HepG2 (cell line): ENCODE measurements around the gene TMF1. TPM values are rescaled to one million over a fixed set of nuclear protein-coding genes. Genes with fewer than 3 reads are reported as not detected.

Experiments
- ATAC-seq: fragments of 200-7000 bp; cut with Tn5 transposase; 3 replicates; pipeline ENCODE4 v1.9.1; 2020; ENCODE audit warnings: mild to moderate bottlenecking, moderate library complexity
- BruUV-seq: library from RNA; stranded (reverse); fragments of 400-500 nt; replicated peaks from 2 replicates; lab custom pipeline; 2021; lab: Mats Ljungman, UMichigan
- CTCF ChIA-PET: fragments of 300-600 bp; formaldehyde crosslinking; extraction: SDS; loops from one replicate; lab custom pipeline; 2021; ENCODE audit warnings: low total read pairs, inconsistent platforms, low intra/inter-chr PET ratio; lab: Yijun Ruan, JAX
- POLR2A ChIA-PET: fragments of 350-600 bp; sonication (Branson Sonifier 250); formaldehyde crosslinking; loops from one replicate; lab custom pipeline; 2020; ENCODE audit warnings: antibody characterized with exemption, inconsistent platforms; lab: Yijun Ruan, JAX
- DNase-seq: peaks from one replicate; pipeline ENCODE4 v3.0.0-alpha.2; 2015; ENCODE audit warnings: low spot score
- FAIRE-seq: peaks from 3 replicates; lab custom pipeline; 2011; peaks lifted over from hg19 to GRCh38; lab: Jason Lieb, UNC
- H2AFZ ChIP-seq: one replicate; pipeline ENCODE4 v1.6.1; 2011; ENCODE audit warnings: low read length, inconsistent platforms
- H3K27ac ChIP-seq: fragments of 300-600 bp; 3 replicates; pipeline ENCODE4 v1.8.0; 2011; ENCODE audit warnings: mixed run types, mild to moderate bottlenecking, mixed read lengths, low read length, inconsistent platforms; ENCODE audit not compliant: insufficient read depth; ENCODE audit errors: extremely low read length
- H3K27me3 ChIP-seq, 2 experiments: fragments of 200-600 bp in 1 of 2; 2 replicates in 1 of 2; 3 replicates in 1 of 2; pipeline versions ENCODE4 v1.6.0 to v1.8.0; 2011; ENCODE audit warnings: low read length in 2 of 2, mild to moderate bottlenecking in 2 of 2, moderate library complexity in 2 of 2, inconsistent platforms in 1 of 2; ENCODE audit not compliant: insufficient read depth in 2 of 2, control insufficient read depth in 1 of 2
- H3K36me3 ChIP-seq, 2 experiments: fragments of 200-600 bp in 1 of 2; replicated peaks in 1 of 2; 2 replicates in 1 of 2; 3 replicates in 1 of 2; pipeline versions ENCODE4 v1.5.1 to v1.8.0; 2011; ENCODE audit warnings: low read length in 2 of 2, inconsistent platforms in 1 of 2; ENCODE audit not compliant: insufficient read depth in 2 of 2, control insufficient read depth in 1 of 2
- H3K4me1 ChIP-seq: 2 replicates; pipeline ENCODE4 v1.5.1; 2012; ENCODE audit warnings: low read length, inconsistent platforms; ENCODE audit not compliant: insufficient read depth
- H3K4me2 ChIP-seq: 2 replicates; pipeline ENCODE4 v1.6.0; 2011; ENCODE audit warnings: low read depth, low read length, inconsistent platforms
- H3K4me3 ChIP-seq, 3 experiments: fragments of 200-600 bp in 1 of 3; sonication (generic), shearing (Covaris generic) in 1 of 3; replicated peaks in 1 of 3; 2 replicates each; pipeline ENCODE4 v1.5.1; 2011 to 2016; ENCODE audit warnings: low read length in 3 of 3, inconsistent platforms in 2 of 3, low read depth in 2 of 3, mild to moderate bottlenecking in 2 of 3, control low read depth in 1 of 3, mixed read lengths in 1 of 3; ENCODE audit not compliant: insufficient read depth in 1 of 3
- H3K79me2 ChIP-seq: one replicate; pipeline ENCODE4 v1.6.1; 2011; ENCODE audit warnings: low read length, inconsistent platforms; ENCODE audit not compliant: insufficient read depth
- H3K9ac ChIP-seq: 2 replicates; pipeline ENCODE4 v1.6.0; 2011; ENCODE audit warnings: mild to moderate bottlenecking, low read depth, low read length, inconsistent platforms; ENCODE audit not compliant: insufficient read depth
- H3K9me3 ChIP-seq: 2 replicates; pipeline ENCODE4 v1.5.1; 2012; ENCODE audit warnings: mild to moderate bottlenecking, low read length
- H4K20me1 ChIP-seq: 2 replicates; pipeline ENCODE4 v1.6.0; 2011; ENCODE audit warnings: inconsistent platforms, mild to moderate bottlenecking, low read length, moderate library complexity; ENCODE audit not compliant: insufficient read depth
- DMAP1 ChIP-seq: IDR thresholded peaks from 2 replicates; pipeline ENCODE4 v1.6.1; 2016
- GMEB1 ChIP-seq: sonication (generic); formaldehyde crosslinking; IDR thresholded peaks from 2 replicates; pipeline ENCODE4 v1.5.1; 2020; ENCODE audit warnings: missing genetic modification reagents, mild to moderate bottlenecking, borderline replicate concordance
- HNRNPLL ChIP-seq: fragments of 200-400 bp; formaldehyde crosslinking; IDR thresholded peaks from 2 replicates; pipeline ENCODE4 v1.6.1; 2017; ENCODE audit warnings: mild to moderate bottlenecking, low read depth, low read length; ENCODE audit not compliant: poor library complexity, severe bottlenecking
- MYPOP ChIP-seq: sonication (generic); formaldehyde crosslinking; IDR thresholded peaks from 2 replicates; pipeline ENCODE4 v1.8.1; 2023; ENCODE audit warnings: mild to moderate bottlenecking, moderate library complexity, missing genetic modification reagents
- PATZ1 ChIP-seq: sonication (generic); formaldehyde crosslinking; IDR thresholded peaks from 2 replicates; pipeline ENCODE4 v1.4.0; 2020; ENCODE audit warnings: missing genetic modification reagents
- PHB2 ChIP-seq: fragments of 450-650 bp; IDR thresholded peaks from 2 replicates; pipeline ENCODE4 v1.6.1; 2018; ENCODE audit not compliant: partially characterized antibody
- PHF21A ChIP-seq: sonication (generic); formaldehyde crosslinking; IDR thresholded peaks from 2 replicates; pipeline ENCODE4 v1.5.0; 2020; ENCODE audit warnings: mild to moderate bottlenecking, missing genetic modification reagents
- PITX1 ChIP-seq: sonication (generic); formaldehyde crosslinking; IDR thresholded peaks from 2 replicates; pipeline ENCODE4 v1.5.1; 2020; ENCODE audit warnings: mild to moderate bottlenecking, missing genetic modification reagents
- SALL1 ChIP-seq: sonication (generic); formaldehyde crosslinking; IDR thresholded peaks from 2 replicates; pipeline ENCODE4 v1.8.0; 2022; ENCODE audit warnings: mild to moderate bottlenecking, missing genetic modification reagents
- SRY ChIP-seq: sonication (generic); formaldehyde crosslinking; IDR thresholded peaks from 2 replicates; pipeline ENCODE4 v1.8.0; 2022; ENCODE audit warnings: mild to moderate bottlenecking, missing genetic modification reagents
- TFDP2 ChIP-seq: sonication (generic); formaldehyde crosslinking; IDR thresholded peaks from 2 replicates; pipeline ENCODE4 v1.4.0; 2020; ENCODE audit warnings: missing genetic modification reagents
- ZFY ChIP-seq: sonication (generic); formaldehyde crosslinking; IDR thresholded peaks from 2 replicates; pipeline ENCODE4 v1.4.0; 2020; ENCODE audit warnings: missing genetic modification reagents
- ZNF496 ChIP-seq: sonication (generic); formaldehyde crosslinking; IDR thresholded peaks from 2 replicates; pipeline ENCODE4 v1.8.1; 2023; ENCODE audit warnings: mild to moderate bottlenecking, moderate library complexity, missing genetic modification reagents; ENCODE audit not compliant: insufficient replicate concordance
- ZNF558 ChIP-seq: sonication (generic); formaldehyde crosslinking; IDR thresholded peaks from 2 replicates; pipeline ENCODE4 v1.9.0; 2022; ENCODE audit warnings: mild to moderate bottlenecking, missing genetic modification reagents, borderline replicate concordance
- ZNF576 ChIP-seq: sonication (generic); formaldehyde crosslinking; IDR thresholded peaks from 2 replicates; pipeline ENCODE4 v1.4.0; 2020; ENCODE audit warnings: mild to moderate bottlenecking, missing genetic modification reagents
- ZNF672 ChIP-seq: sonication (generic); formaldehyde crosslinking; IDR thresholded peaks from 2 replicates; pipeline ENCODE4 v1.8.1; 2022; ENCODE audit warnings: missing genetic modification reagents
- ZNF777 ChIP-seq: sonication (generic); formaldehyde crosslinking; IDR thresholded peaks from 2 replicates; pipeline ENCODE4 v1.4.0; 2020; ENCODE audit warnings: missing genetic modification reagents
- WGBS: methylation state at CpG from one replicate; pipeline ENCODE4 v1.1.6; 2017; ENCODE audit warnings: low lambda C conversion rate; 5-methylcytosine and 5-hydroxymethylcytosine counted together
- in situ Hi-C: cut with HindIII; loops from 2 replicates; pipeline ENCODE4 v1.10.0; 2017; ENCODE audit warnings: low pct_unique_long_range_greater_than_20kb; ENCODE audit not compliant: extremely low pct_ligation_motif_present
- intact Hi-C: fragments of 100-400 bp; cut with micrococcal nuclease; formaldehyde crosslinking; loops from one replicate; pipeline ENCODE4 v1.10.0; 2022; ENCODE audit not compliant: unreplicated experiment
- polyA plus RNA-seq, 8 experiments: library from polyadenylated mRNA; depleted of rRNA in 3 of 8; stranded (reverse) in 7 of 8; unstranded in 1 of 8; fragments of >200 nt; fragmentation: Illumina TruSeq in 4 of 8; extraction: Trizol in 4 of 8; gene quantifications; 2 replicates each; pipeline versions ENCODE4 v1.2.1 to v1.2.3, GENCODE V29; 2011 to 2016; ENCODE audit warnings: low read depth in 4 of 8, missing spikeins in 1 of 8, mixed read lengths in 1 of 8; ENCODE audit not compliant: insufficient read depth in 1 of 8
- total RNA-seq, 5 experiments: library from RNA; depleted of rRNA; stranded (reverse); fragments of >200 nt; fragmentation: Illumina TruSeq; extraction: Trizol; gene quantifications; 2 replicates each; pipeline ENCODE4 v1.2.3, GENCODE V29; 2016; ENCODE audit warnings: low read depth in 1 of 5

Gene TMF1
- total and polyA plus RNA-seq, 2 of the 13 experiments (the other 11 are each of a cell fraction or from before 2014, with no cell fraction given) = 12.1 to 38.4 TPM

- under 1% methylated on average over 13 of the region's 26 CpGs for WGBS
- in situ Hi-C loops = no loop called here
- intact Hi-C loops = no loop called here
- peak; percentile 50 for TF ChIP-seq HNRNPLL
- no peak for TF ChIP-seq ZNF672 (CRISPR knock-in tag)
- TF ChIP-seq DMAP1 = peak; percentile 45; the same call in 1 of the 2 replicates
- TF ChIP-seq PATZ1 (CRISPR knock-in tag) = 0 out of 2 replicates have a peak, but pooled peaks have one; percentile 10
- TF ChIP-seq PHB2 = no peak
- peak; percentile 7; the same call in 1 of the 2 replicates for TF ChIP-seq TFDP2
- TF ChIP-seq ZFY (CRISPR knock-in tag) = peak; percentile 42; the same call in 1 of the 2 replicates
- TF ChIP-seq ZNF576 (CRISPR knock-in tag) = no peak
- TF ChIP-seq ZNF777 (CRISPR knock-in tag) = 0 out of 2 replicates have a peak, but pooled peaks have one; percentile 36
- no peak for TF ChIP-seq ZNF496 (CRISPR knock-in tag)
- no peak for TF ChIP-seq GMEB1
- TF ChIP-seq PITX1 = 0 out of 2 replicates have a peak, but pooled peaks have one; percentile 15
- 0 out of 2 replicates have a peak, but pooled peaks have one; percentile 6 for TF ChIP-seq SALL1
- 0 out of 2 replicates have a peak, but pooled peaks have one; percentile 30 for TF ChIP-seq SRY (CRISPR knock-in tag)
- TF ChIP-seq MYPOP (CRISPR knock-in tag) = peak; percentile 15; the same call in 1 of the 2 replicates
- TF ChIP-seq PHF21A (CRISPR knock-in tag) = 0 out of 2 replicates have a peak, but pooled peaks have one; percentile 44
- no peak; the same call in 1 of the 2 replicates for TF ChIP-seq ZNF558 (CRISPR knock-in tag)
Measured at GRCh38 chr3:69085168-69085832, 33.2 kb upstream of the TMF1 start.

More at GRCh38 chr3:69085168-69085832, 33.2 kb upstream of the TMF1 start:
- POLR2A ChIA-PET = interaction anchor here (0.8 to 2.8 kb wide), 2 partner anchors 10 to 33 kb away, joined by 3 to 18 read pairs; partner anchors contain the start of gene TMF1
- peak overlapping the region; percentile 73 to 91 (median 88) for H3K4me3 ChIP-seq
- DNase-seq (no peak), FAIRE-seq (no peak), ATAC-seq (peak; percentile 75)
- peaks cover 56% of the 10 kb centered on the region for H3K4me1 ChIP-seq
- peaks cover 9% of the 10 kb centered on the region for H3K79me2 ChIP-seq
- CTCF ChIA-PET = no interaction called here
- H3K27me3 ChIP-seq = no peaks in the 10 kb centered on the region; a peak in 1 of 5 replicates
- H3K27ac ChIP-seq = peak overlapping the region; percentile 64
- no peaks in the 10 kb centered on the region for H3K36me3 ChIP-seq
- BruUV-seq = TSS peak; percentile 53
- H3K9me3 ChIP-seq = no peaks in the 10 kb centered on the region
- peak overlapping the region; percentile 95 for H3K4me2 ChIP-seq
- H2AFZ ChIP-seq = peak overlapping the region; percentile 78
- peak overlapping the region; percentile 73 for H3K9ac ChIP-seq
- no peaks in the 10 kb centered on the region for H4K20me1 ChIP-seq
